Epithelial cell of proximal tubule (primary cell): ENCODE results near the gene ANO10. TPM values are rescaled to one million over a fixed set of nuclear protein-coding genes. Genes with fewer than 3 reads are reported as not detected.

ENCODE experiments used
- DNase-seq: peaks from one replicate; pipeline ENCODE4 v3.0.0-alpha.2; 2011; ENCODE audit warnings: low read depth
- H3K4me3 ChIP-seq: 2 replicates; pipeline ENCODE4 v1.5.1; 2011; ENCODE audit warnings: low read depth, mild to moderate bottlenecking, low read length
- CTCF ChIP-seq: conservative IDR thresholded peaks from 2 replicates; pipeline ENCODE4 v1.5.1; 2012; ENCODE audit warnings: low read depth, mild to moderate bottlenecking, low read length
- total RNA-seq: library from RNA; depleted of rRNA; stranded (reverse); fragments of >200 nt; gene quantifications from 2 replicates; pipeline ENCODE4 v1.2.3, GENCODE V29; 2015

Gene ANO10
- total RNA-seq, 1 donor from 2014 or later = 30.7 TPM

- H3K4me3 ChIP-seq = no peak overlapping the region
- no peak for TF ChIP-seq CTCF
- DNase-seq = no peak
Observed at GRCh38 chr3:43400781-43401730, 220.8 kb downstream of the ANO10 start.

GRCh38 chr3:43400167-43400566 lies 221.6 kb downstream of the ANO10 start:
- DNase-seq = no peak
- H3K4me3 ChIP-seq = no peak overlapping the region
- TF ChIP-seq CTCF = no peak

GRCh38 chr3:43399034-43399433 lies 222.8 kb downstream of the ANO10 start:
- no peak for TF ChIP-seq CTCF
- no peak for DNase-seq
- no peak overlapping the region for H3K4me3 ChIP-seq

- H3K4me3 ChIP-seq = no peak overlapping the region
- DNase-seq = no peak
- TF ChIP-seq CTCF = no peak
Observed at GRCh38 chr3:43394041-43394554, 227.7 kb downstream of the ANO10 start.

- no peak for TF ChIP-seq CTCF
- H3K4me3 ChIP-seq = no peak overlapping the region
- DNase-seq = no peak
Observed at GRCh38 chr3:43391621-43392020, 230.2 kb downstream of the ANO10 start.

- no peak for TF ChIP-seq CTCF
- DNase-seq = no peak
- H3K4me3 ChIP-seq = no peak overlapping the region
Observed at GRCh38 chr3:43390255-43390588, 231.6 kb downstream of the ANO10 start.
